ENCODE results near the gene CACNG5.

- TF ChIP-seq REST (IDR thresholded peaks at IDR 0.05) (no peak), JUND (IDR thresholded peaks at IDR 0.05) (no peak), CTCF (IDR thresholded peaks at IDR 0.05; ENCODE audit: low read depth, low read length, missing input control) (peak; percentile 9), RXRA (IDR thresholded peaks at IDR 0.05) (no peak), GABPA (IDR thresholded peaks at IDR 0.05 in 1 of 2, conservative IDR thresholded peaks at IDR 0.05 in 1 of 2) (no peak), TAF1 (conservative IDR thresholded peaks at IDR 0.05) (no peak), ATF3 (IDR thresholded peaks at IDR 0.05) (no peak), FOXA2 (IDR thresholded peaks at IDR 0.05) (no peak), RAD21 (IDR thresholded peaks at IDR 0.05) (peak; percentile 56 to 58)
Observed at GRCh38 chr17:66900126-66901010, 65.5 kb downstream of the CACNG5 start.
